ENCODE data around the gene TIGAR. TPM values are rescaled to one million over a fixed set of nuclear protein-coding genes. Genes with fewer than 3 reads are reported as not detected.

Gene TIGAR, protein sequence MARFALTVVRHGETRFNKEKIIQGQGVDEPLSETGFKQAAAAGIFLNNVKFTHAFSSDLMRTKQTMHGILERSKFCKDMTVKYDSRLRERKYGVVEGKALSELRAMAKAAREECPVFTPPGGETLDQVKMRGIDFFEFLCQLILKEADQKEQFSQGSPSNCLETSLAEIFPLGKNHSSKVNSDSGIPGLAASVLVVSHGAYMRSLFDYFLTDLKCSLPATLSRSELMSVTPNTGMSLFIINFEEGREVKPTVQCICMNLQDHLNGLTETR
- 0.77 TPM for polyA plus RNA-seq (2013)

DNA sequence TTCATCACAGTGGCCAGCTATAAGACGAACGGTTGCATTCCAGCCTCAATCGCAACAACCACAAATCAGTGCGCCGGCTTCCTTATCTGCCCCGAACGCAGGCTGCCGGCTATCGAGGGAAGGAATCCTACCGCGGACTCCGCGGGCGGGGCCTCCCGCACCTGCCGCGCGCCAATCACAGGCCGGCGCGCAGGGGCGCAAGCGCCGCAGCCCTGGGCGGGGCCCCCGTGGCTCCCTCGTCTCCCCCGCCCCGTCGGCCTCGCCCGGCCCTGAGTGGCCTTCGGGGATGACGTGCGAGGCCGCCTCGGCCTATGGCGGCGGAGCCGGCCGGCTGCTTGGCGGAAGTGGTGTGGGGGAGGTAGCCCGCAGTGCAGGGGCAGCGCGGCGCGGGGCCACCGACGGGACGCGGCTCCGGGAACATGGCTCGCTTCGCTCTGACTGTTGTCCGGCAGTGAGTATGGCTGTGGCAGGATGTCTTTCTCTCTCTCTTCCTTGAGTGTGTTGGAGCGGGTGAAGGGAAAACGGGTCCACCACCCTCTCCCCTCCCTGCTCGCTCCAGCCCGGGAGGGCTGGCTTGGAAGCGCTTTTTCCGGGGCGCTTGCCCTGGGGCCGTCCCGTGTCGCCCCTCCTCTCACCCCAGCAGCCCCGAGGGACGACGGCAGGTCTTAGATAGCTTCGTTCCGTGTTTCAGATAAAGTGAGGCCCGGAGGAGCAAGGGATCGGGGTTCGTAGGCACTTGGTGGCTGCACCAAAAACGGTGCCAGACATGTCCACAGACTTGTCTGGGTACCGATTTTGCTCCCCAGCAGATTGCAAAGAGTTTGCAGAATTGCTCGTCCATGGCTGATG is at the start of gene TIGAR:
TIGAR (plus strand) TSS at position 361 of the 849 bp plus-strand sequence; CDS start at position 420, 59 bp downstream.
- Histone ChIP-seq H3K4me1 (ENCODE audit: control extremely low read depth in 1 of 4, control insufficient read depth in 4 of 4, insufficient read depth in 4 of 4, low read length in 3 of 4) (peaks cover 6 to 21% (median 14%) of the 10 kb centered on the region in 4 experiments), H3K27ac (ENCODE audit: insufficient read depth in 1 of 2, low read depth in 1 of 2, low read length in 2 of 2, poor library complexity in 1 of 2, severe bottlenecking in 2 of 2) (peak within 1 kb of the TSS in 1 of 2 experiments; percentile 47), H3K4me3 (ENCODE audit: control insufficient read depth in 1 of 7, extremely low read depth in 1 of 7, insufficient read depth in 4 of 7, low read depth in 2 of 7, low read length in 6 of 7) (peak within 1 kb of the TSS; percentile 70 to 93 (median 78)), H3K36me3 (ENCODE audit: control insufficient read depth in 4 of 4, insufficient read depth in 4 of 4, low read length in 3 of 4) (peaks cover 0 to 4% (median 0%) of the 10 kb centered on the region in 4 experiments), H3K9me3 (ENCODE audit: control extremely low read depth in 1 of 5, control insufficient read depth in 4 of 5, insufficient read depth in 2 of 5, low read depth in 1 of 5, low read length in 4 of 5) (no peaks in the 10 kb centered on the region), H3K27me3 (replicated peaks in 2 of 5; ENCODE audit: control insufficient read depth in 4 of 5, insufficient read depth in 5 of 5, low read length in 4 of 5) (no peaks in the 10 kb centered on the region)
- WGBS (ENCODE audit: insufficient coverage) = under 1% methylated on average over 54 of the region's 76 CpGs
- peak; percentile 90 to 96 (median 96) for DNase-seq
- ChIA-PET CTCF (interaction anchor here (1.4 kb wide), 1 partner anchor 11 kb away, joined by 3 read pairs; no protein-coding TSS in a partner anchor), POLR2A (no interaction called here)

DNA sequence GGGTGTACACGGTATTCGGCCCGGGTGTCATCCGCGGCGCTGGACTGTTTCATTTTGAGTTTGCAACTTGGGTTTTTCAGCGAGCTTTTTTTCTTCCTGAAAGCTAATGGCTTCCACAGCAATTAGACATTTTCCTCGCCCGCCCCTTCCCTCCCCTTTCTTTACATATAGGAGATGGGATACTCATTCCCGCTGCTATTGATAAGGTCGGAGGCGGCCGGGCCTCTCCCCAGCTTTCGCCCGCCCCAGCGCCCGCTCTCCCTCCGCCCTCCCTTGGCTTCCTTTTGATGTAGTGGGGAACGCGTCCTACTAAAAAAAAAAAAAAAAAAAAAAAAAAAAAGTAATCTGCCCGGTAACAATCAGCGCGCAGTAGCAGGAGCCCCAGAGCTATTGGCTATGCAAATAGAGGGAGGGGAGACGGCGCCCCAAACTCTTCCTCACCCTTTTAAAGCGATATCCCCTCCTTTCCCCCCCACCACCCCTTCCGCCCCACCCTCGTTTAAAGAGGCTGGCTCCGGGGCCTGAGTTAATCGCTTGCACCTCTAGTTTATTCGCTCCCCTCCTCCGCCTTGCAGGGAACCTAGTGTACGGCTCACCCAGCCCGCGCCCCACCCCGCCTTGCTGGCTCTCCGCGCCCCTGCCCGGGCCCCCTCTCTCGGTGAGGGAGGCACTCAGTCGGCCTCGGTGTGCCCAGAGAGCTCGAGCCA is 49.1 kb upstream of the TIGAR start:
- ChIA-PET POLR2A (interaction anchor here (0.6 to 1.8 kb wide), 6 partner anchors 17 to 152 kb away, joined by 3 to 11 read pairs (median 3); no protein-coding TSS in a partner anchor), CTCF (interaction anchor here (0.7 to 12.1 kb wide), 9 partner anchors 26 to 278 kb away, joined by 3 to 98 read pairs (median 3); no protein-coding TSS in a partner anchor)
- Histone ChIP-seq H3K36me3 (ENCODE audit: control insufficient read depth in 4 of 4, insufficient read depth in 4 of 4, low read length in 3 of 4) (peaks cover 0 to 12% (median 9%) of the 10 kb centered on the region in 4 experiments), H3K4me3 (ENCODE audit: control insufficient read depth in 1 of 7, extremely low read depth in 1 of 7, insufficient read depth in 4 of 7, low read depth in 2 of 7, low read length in 6 of 7) (peak overlapping the region in 6 of 7 experiments; percentile 69 to 98 (median 93)), H3K4me1 (ENCODE audit: control extremely low read depth in 1 of 4, control insufficient read depth in 4 of 4, insufficient read depth in 4 of 4, low read length in 3 of 4) (peaks cover 8 to 67% (median 53%) of the 10 kb centered on the region in 4 experiments), H3K9me3 (ENCODE audit: control extremely low read depth in 1 of 5, control insufficient read depth in 4 of 5, insufficient read depth in 2 of 5, low read depth in 1 of 5, low read length in 4 of 5) (no peaks in the 10 kb centered on the region), H3K27me3 (replicated peaks in 2 of 5; ENCODE audit: control insufficient read depth in 4 of 5, insufficient read depth in 5 of 5, low read length in 4 of 5) (no peaks in the 10 kb centered on the region), H3K27ac (ENCODE audit: insufficient read depth in 1 of 2, low read depth in 1 of 2, low read length in 2 of 2, poor library complexity in 1 of 2, severe bottlenecking in 2 of 2) (peak overlapping the region; percentile 79 to 86)
- WGBS (ENCODE audit: insufficient coverage) = 0% methylated on average over 17 of the region's 43 CpGs
- peak; percentile 93 to 97 (median 95) for DNase-seq

DNA sequence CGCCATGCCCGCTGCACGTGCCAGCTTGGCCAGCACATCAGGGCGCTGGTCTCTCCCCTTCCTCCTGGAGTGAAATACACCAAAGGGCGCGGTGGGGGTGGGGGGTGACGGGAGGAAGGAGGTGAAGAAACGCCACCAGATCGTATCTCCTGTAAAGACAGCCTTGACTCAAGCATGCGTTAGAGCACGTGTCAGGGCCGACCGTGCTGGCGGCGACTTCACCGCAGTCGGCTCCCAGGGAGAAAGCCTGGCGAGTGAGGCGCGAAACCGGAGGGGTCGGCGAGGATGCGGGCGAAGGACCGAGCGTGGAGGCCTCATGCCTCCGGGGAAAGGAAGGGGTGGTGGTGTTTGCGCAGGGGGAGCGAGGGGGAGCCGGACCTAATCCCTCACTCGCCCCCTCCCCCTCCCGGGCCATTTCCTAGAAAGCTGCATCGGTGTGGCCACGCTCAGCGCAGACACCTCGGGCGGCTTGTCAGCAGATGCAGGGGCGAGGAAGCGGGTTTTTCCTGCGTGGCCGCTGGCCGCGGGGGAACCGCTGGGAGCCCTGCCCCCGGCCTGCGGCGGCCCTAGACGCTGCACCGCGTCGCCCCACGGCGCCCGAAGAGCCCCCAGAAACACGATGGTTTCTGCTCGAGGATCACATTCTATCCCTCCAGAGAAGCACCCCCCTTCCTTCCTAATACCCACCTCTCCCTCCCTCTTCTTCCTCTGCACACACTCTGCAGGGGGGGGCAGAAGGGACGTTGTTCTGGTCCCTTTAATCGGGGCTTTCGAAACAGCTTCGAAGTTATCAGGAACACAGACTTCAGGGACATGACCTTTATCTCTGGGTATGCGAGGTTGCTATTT is 48.4 kb upstream of the TIGAR start:
- Histone ChIP-seq H3K27me3 (replicated peaks in 2 of 5; ENCODE audit: control insufficient read depth in 4 of 5, insufficient read depth in 5 of 5, low read length in 4 of 5) (no peaks in the 10 kb centered on the region), H3K27ac (ENCODE audit: insufficient read depth in 1 of 2, low read depth in 1 of 2, low read length in 2 of 2, poor library complexity in 1 of 2, severe bottlenecking in 2 of 2) (peak overlapping the region in 1 of 2 experiments; percentile 86), H3K4me1 (ENCODE audit: control extremely low read depth in 1 of 4, control insufficient read depth in 4 of 4, insufficient read depth in 4 of 4, low read length in 3 of 4) (peaks cover 10 to 69% (median 59%) of the 10 kb centered on the region in 4 experiments), H3K4me3 (ENCODE audit: control insufficient read depth in 1 of 7, extremely low read depth in 1 of 7, insufficient read depth in 4 of 7, low read depth in 2 of 7, low read length in 6 of 7) (peak overlapping the region in 6 of 7 experiments; percentile 3 to 98 (median 95)), H3K36me3 (ENCODE audit: control insufficient read depth in 4 of 4, insufficient read depth in 4 of 4, low read length in 3 of 4) (peaks cover 2 to 19% (median 14%) of the 10 kb centered on the region in 4 experiments), H3K9me3 (ENCODE audit: control extremely low read depth in 1 of 5, control insufficient read depth in 4 of 5, insufficient read depth in 2 of 5, low read depth in 1 of 5, low read length in 4 of 5) (no peaks in the 10 kb centered on the region)
- POLR2A ChIA-PET = interaction anchor here (1.0 to 1.3 kb wide), 4 partner anchors 16 to 108 kb away, joined by 3 to 7 read pairs (median 3); no protein-coding TSS in a partner anchor
- CTCF ChIA-PET = interaction anchor here (0.5 to 12.1 kb wide), 9 partner anchors 25 to 388 kb away, joined by 3 to 125 read pairs (median 3); no protein-coding TSS in a partner anchor
- under 1% methylated on average over 49 of the region's 62 CpGs for WGBS (ENCODE audit: insufficient coverage)
- peak; percentile 61 to 87 (median 78) for DNase-seq

DNA sequence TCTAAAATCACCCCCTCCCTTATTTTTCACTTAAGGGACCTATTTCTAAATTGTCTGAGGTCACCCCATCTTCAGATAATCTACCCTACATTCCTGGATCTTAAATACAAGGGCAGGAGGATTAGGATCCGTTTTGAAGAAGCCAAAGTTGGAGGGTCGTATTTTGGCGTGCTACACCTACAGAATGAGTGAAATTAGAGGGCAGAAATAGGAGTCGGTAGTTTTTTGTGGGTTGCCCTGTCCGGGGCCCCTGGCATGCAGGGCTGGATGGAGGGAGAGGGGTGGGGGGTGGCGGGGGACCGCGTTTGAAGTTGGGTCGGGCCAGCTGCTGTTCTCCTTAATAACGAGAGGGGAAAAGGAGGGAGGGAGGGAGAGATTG is 47.8 kb upstream of the TIGAR start:
- H3K9me3 ChIP-seq (ENCODE audit: control extremely low read depth in 1 of 5, control insufficient read depth in 4 of 5, insufficient read depth in 2 of 5, low read depth in 1 of 5, low read length in 4 of 5) = no peaks in the 10 kb centered on the region
- H3K4me3 ChIP-seq (ENCODE audit: control insufficient read depth in 1 of 7, extremely low read depth in 1 of 7, insufficient read depth in 4 of 7, low read depth in 2 of 7, low read length in 6 of 7) = peak overlapping the region in 6 of 7 experiments; percentile 92 to 98 (median 96)
- no peak for DNase-seq
- H3K36me3 ChIP-seq (ENCODE audit: control insufficient read depth in 4 of 4, insufficient read depth in 4 of 4, low read length in 3 of 4) = peaks cover 6 to 25% (median 20%) of the 10 kb centered on the region in 4 experiments
- H3K4me1 ChIP-seq (ENCODE audit: control extremely low read depth in 1 of 4, control insufficient read depth in 4 of 4, insufficient read depth in 4 of 4, low read length in 3 of 4) = peaks cover 7 to 69% (median 60%) of the 10 kb centered on the region in 4 experiments
- H3K27ac ChIP-seq (ENCODE audit: insufficient read depth in 1 of 2, low read depth in 1 of 2, low read length in 2 of 2, poor library complexity in 1 of 2, severe bottlenecking in 2 of 2) = peak overlapping the region; percentile 77 to 86
- WGBS (ENCODE audit: insufficient coverage) = 0% methylated on average over 6 of the region's 10 CpGs
- ChIA-PET POLR2A (interaction anchor here (1.3 kb wide), 1 partner anchor 109 kb away, joined by 7 read pairs; no protein-coding TSS in a partner anchor), CTCF (interaction anchor here (0.5 to 12.1 kb wide), 8 partner anchors 26 to 389 kb away, joined by 3 to 125 read pairs (median 4); no protein-coding TSS in a partner anchor)
- H3K27me3 ChIP-seq (replicated peaks in 2 of 5; ENCODE audit: control insufficient read depth in 4 of 5, insufficient read depth in 5 of 5, low read length in 4 of 5) = no peaks in the 10 kb centered on the region

DNA sequence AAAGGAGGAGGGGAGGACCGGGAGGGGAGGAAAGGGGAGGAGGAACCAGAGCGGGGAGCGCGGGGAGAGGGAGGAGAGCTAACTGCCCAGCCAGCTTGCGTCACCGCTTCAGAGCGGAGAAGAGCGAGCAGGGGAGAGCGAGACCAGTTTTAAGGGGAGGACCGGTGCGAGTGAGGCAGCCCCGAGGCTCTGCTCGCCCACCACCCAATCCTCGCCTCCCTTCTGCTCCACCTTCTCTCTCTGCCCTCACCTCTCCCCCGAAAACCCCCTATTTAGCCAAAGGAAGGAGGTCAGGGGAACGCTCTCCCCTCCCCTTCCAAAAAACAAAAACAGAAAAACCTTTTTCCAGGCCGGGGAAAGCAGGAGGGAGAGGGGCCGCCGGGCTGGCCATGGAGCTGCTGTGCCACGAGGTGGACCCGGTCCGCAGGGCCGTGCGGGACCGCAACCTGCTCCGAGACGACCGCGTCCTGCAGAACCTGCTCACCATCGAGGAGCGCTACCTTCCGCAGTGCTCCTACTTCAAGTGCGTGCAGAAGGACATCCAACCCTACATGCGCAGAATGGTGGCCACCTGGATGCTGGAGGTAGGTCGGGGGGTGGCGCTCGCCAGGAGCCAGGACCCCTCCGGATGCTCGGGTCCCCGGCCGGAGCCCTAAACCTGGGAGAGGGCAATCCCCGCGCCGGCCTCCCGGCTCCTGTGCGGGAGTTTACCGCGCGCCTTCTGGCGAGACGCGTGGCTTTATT is 47.2 kb upstream of the TIGAR start, which contains the start of gene CCND2:
CCND2 (plus strand) TSS at position 111 of the 744 bp plus-strand sequence; CDS start at position 390, 279 bp downstream.
- POLR2A ChIA-PET = interaction anchor here (1.3 kb wide), 1 partner anchor 110 kb away, joined by 7 read pairs; no protein-coding TSS in a partner anchor
- Histone ChIP-seq H3K27me3 (replicated peaks in 2 of 5; ENCODE audit: control insufficient read depth in 4 of 5, insufficient read depth in 5 of 5, low read length in 4 of 5) (no peaks in the 10 kb centered on the region), H3K9me3 (ENCODE audit: control extremely low read depth in 1 of 5, control insufficient read depth in 4 of 5, insufficient read depth in 2 of 5, low read depth in 1 of 5, low read length in 4 of 5) (no peaks in the 10 kb centered on the region), H3K4me3 (ENCODE audit: control insufficient read depth in 1 of 7, extremely low read depth in 1 of 7, insufficient read depth in 4 of 7, low read depth in 2 of 7, low read length in 6 of 7) (peak within 1 kb of the TSS; percentile 87 to 98 (median 95)), H3K27ac (ENCODE audit: insufficient read depth in 1 of 2, low read depth in 1 of 2, low read length in 2 of 2, poor library complexity in 1 of 2, severe bottlenecking in 2 of 2) (peak within 1 kb of the TSS; percentile 77 to 86), H3K4me1 (ENCODE audit: control extremely low read depth in 1 of 4, control insufficient read depth in 4 of 4, insufficient read depth in 4 of 4, low read length in 3 of 4) (peaks cover 6 to 69% (median 61%) of the 10 kb centered on the region in 4 experiments), H3K36me3 (ENCODE audit: control insufficient read depth in 4 of 4, insufficient read depth in 4 of 4, low read length in 3 of 4) (peaks cover 6 to 31% (median 24%) of the 10 kb centered on the region in 4 experiments)
- DNase-seq = peak; percentile 86 to 90 (median 86)
- 0% methylated on average over 33 of the region's 52 CpGs for WGBS (ENCODE audit: insufficient coverage)
- CTCF ChIA-PET = interaction anchor here (0.5 to 12.1 kb wide), 8 partner anchors 26 to 389 kb away, joined by 3 to 125 read pairs (median 4); no protein-coding TSS in a partner anchor

Data from common myeloid progenitor, CD34-positive (primary cell).